NOMO-1 treated with dmso at 0.1 percent for 144 hours (cell line): ENCODE measurements around the gene MORN5.

Source experiments
- DNase-seq: peaks from one replicate; lab custom pipeline; 2025; ENCODE audit not compliant: unreplicated experiment; lab: John Stamatoyannopoulos, UW

Gene MORN5

DNA sequence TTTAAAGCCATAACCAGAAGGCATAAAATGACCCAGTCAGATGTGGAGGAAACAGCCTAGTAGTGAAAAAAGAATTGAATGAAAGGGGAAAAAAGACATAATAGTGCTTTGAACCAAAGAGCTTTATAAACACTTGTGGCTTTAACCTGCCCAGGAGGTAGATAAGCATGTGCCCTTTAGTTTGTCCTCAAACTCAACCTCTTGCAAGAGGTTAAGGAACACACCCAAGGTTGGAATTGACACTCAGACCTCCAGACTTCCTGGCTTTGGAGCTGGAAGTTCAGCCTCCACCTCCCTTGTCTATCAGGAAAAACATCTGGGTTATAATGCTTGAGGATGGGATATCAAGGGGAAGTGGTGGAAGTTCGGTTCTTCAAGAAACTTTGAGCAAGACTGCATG, 16.4 kb upstream of the MORN5 start:
- no peak for DNase-seq

DNA sequence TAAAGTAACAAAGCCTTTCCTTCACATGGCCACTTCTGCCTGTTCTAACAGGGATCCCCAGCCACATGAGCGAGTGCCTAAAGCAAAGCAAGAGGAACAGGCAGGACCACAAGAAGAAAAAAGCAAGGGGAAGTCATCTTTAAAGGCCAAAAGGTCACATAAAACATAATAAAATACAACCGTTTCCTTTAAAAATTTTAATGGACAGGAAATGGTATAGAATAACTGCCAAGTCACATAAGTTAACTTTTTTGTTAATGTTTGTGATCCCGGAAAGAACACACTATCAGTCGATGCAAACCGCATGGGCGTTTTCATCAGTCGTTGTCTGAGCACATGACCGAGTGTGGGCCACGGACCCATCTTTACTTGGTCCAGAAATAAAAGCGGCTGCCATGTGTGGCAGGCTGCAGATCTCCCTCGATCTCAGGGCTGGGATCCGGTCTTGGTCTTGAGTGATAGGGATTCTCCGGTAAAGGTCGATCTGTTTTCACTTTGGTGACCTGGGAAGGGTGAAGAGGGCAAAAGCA, 15.8 kb upstream of the MORN5 start:
- DNase-seq = no peak

DNA sequence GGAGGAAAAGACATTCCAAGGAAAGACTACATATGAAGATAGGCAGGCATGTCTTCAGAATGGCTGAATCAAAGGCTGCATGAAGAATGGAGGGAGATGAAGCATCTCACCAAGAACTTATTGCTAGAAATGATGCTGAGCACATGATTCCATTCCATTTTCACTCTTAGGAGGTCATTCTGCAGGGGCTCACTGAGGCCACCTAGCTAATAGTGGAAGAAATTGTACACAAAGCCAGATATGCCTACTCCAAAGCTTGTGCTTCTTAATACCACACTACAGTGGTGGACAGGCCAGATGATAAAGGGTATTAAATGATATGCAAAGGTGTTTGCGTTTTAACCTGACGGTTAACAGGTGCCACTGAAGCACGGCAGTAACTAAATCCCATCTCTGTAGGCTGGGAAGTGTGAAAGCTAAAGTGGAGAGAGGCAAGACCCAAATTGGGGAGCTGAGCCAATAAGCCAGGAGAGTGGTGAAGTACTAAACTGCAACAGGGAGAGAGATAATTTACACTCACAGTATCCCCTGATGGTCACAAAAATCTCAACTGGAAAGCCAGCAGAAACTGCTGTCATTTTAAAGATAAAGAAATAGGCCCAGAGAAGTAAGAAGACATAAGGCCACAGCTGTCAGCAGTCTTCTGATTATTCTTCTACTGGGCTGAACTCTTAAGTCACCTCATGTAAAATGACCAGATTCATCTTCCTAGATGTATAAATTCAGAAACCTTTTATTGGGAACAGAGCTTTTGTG, 14.7 kb upstream of the MORN5 start:
- DNase-seq = no peak

DNA sequence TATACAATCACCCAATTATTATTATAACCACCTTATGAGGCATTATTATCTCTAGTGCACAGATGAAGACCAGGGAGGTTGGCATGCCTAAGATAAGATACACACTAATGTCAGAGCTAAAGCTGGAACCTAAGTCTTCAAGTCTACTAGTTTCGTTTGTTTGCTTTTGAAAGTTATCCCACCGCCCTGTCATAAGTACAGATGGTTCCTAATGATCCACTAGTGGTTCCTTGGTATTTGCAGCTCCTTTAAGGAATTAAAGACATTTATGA, 14.2 kb upstream of the MORN5 start:
- no peak for DNase-seq

DNA sequence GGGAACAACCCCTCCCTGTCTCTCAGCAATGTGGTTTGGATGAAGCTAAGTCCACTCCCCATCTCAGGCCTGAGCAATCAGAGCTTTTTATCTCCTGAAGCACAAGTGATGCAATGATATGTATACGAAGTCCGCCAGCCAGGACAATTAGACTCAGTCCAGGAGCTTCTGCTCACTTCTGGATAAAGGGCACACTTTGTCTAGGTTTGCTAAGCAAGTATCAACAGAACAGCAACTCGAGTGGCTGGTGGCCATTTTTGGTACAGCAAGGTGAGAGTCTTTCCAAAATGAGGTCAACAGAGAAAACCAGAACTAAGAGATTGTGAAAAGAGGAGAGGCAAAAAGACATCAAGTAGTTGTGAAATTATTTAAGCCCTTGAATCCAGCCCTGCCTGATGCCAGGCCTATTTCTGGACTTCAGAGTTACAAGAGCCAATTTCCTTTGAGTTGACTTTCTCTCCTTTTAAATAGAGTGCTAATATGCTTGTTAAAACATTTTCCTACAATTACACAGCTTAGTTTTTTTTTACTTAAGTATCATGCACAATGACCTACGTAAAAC, 8.4 kb upstream of the MORN5 start:
- no peak for DNase-seq

DNA sequence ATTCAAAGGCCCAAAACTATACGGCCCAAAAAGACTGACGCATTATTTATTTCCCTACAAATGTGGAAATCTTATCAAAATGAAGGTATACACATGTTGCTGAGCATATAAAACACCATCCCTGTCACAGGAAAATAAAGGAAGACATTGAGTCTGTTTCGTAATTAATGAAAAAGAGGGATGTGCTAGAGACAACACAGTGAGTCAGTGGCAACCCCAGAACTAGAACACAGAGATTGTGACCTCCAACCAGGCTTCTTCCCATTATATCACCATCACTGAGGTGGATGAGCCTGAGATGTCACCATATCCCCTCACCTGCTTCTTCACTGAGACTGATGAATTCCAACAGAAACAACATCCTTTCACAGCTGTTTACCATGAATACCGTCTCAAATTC, 3.9 kb upstream of the MORN5 start:
- DNase-seq = no peak

DNA sequence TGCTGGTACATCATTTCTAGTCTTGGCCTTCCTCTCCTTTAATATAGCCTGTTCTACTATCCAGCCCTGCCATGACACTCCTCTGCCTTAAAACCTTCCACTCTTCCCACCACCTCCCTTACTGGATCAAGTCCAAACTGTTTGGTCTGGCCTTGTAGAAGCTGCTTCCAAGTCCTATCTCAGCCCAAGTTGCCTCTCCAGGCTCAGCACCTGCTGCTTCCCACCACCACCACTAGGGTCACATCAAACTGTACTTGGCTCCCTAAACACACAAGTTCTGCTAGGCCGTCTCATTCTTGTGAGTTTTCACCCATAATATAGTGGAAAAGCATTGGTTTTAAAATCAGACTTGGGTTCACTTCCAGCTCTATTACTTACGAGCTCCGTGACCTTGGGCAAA, 1.5 kb upstream of the MORN5 start:
- no peak for DNase-seq

DNA sequence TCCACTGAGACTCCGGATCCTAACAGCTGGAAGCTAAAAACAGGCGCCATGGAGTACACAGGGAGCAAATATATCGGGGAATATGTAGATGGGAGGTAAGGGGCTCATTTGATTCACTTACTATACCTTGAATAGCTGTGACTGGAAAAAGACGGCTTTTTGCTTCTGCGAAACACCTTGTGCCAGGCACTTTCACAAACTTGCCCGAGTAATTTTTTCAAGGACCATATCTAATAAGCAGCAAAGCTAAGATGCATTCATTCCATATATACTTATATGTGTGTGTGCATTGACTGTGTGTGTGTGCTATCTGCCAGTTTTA, 178 bp downstream of the MORN5 start:
- no peak for DNase-seq

DNA sequence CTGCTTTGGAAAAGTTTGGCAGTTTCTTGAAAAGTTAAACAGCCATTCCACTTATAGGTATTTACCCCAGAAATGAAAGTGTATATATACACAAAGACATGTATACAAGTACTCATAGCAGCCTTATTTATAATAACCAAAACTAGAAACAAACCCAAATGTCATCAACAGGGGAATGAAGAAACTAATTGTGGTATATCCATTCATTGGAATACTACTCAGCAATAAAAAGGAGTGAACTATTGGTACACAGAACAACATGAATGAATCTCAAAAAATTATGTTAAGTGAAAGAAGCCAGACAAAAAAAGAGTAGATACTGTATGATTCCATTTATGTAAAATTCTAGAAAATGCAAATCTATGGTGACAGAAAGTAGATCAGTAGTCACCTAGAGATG, 2.7 kb downstream of the MORN5 start:
- no peak for DNase-seq

DNA sequence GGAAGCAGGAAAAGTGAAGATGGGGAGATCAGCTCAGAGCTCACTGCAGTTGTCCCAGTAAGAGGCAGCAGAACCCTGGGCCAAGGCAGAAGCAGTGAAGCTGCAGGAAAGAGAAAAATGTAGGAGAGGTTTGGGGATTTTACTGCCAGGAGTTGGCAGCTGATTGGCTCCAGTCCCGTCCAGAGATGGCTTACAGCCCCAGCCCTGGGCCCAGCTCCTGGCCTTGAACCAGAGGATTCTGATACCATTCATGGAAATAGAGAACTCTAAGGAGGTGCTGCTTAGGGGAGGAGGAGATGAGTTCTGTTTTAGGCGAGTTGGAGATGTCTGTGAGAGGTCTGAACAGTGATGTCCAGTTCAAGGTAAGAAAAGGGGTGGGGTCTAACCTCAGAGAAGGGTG, 4.6 kb downstream of the MORN5 start:
- DNase-seq = no peak

DNA sequence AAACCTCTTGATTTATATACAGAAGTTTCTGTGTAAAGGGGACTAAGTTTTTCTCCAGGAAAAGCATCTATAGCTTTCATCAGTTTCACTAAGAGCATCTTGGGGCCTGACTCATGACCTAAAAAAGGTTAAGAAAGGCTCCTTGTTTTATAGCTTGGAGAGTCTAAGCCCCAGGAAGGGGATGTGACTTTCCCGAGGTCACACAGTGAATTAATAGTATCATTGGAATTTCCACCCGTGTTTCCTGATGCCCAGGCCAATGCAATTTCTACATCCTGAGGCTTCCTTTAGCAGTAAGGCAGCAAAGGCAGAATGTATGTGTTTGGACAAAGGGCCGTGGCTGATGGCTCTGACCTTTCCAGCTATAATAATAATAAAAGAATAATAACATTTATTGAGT, 8.6 kb downstream of the MORN5 start:
- DNase-seq = no peak

DNA sequence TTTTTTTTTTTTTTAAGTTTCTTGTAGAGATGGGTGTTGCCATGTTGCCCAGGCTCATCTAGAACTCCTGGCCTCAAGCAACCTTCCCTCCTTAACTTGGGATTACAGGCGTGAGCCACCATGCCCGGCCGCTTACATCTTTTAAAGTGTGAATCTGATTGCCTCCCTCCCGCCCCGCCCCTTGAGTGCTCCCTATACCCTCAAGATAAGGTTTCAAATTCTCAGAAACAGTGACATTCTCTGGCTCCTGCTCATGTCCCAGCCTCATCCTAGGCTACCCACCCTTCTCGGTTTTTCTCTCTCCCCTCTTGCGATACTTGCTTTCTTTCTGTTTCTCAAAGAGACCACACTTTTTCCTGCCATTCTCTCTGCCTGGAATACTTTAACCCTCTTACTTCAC, 12.4 kb downstream of the MORN5 start:
- no peak for DNase-seq

DNA sequence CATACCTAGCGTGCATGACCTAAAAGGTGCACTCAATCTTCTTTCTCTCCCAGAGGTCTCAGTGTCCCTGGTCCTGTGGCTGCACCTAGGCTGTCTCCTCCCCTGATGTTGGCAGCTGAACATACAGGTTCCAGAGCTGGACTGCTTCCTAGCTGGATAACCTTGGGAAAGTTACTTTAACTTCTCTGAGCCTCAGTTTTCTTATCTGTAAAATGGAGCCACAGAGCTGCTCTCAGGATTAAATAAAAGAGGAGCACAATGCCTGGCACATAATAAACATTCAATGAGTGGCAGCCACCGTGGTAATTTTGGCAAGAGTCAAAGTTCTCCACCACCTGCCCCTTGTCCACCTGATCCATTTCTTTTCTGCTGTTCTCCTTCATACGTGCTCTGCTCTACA, 14.0 kb downstream of the MORN5 start:
- DNase-seq = no peak

DNA sequence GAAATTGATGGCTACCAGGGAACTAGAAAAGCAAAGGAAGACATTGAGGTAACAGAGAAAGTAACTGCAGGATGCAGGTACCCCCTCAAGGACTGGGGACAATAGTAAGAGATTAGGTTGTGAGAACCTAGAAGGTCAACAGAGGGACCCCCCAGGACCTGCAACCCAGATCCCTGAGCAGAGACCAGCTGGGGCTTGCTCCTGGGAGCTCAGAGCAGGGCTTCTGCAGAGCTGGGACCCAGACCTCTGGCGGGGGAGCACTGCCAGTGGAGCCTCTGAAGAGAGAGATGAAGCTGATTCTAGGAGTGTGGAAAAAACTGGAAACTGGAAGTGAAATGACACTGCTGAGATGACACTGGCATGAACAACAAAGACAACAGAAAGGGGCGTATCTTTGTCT, 17.2 kb downstream of the MORN5 start:
- DNase-seq = no peak

DNA sequence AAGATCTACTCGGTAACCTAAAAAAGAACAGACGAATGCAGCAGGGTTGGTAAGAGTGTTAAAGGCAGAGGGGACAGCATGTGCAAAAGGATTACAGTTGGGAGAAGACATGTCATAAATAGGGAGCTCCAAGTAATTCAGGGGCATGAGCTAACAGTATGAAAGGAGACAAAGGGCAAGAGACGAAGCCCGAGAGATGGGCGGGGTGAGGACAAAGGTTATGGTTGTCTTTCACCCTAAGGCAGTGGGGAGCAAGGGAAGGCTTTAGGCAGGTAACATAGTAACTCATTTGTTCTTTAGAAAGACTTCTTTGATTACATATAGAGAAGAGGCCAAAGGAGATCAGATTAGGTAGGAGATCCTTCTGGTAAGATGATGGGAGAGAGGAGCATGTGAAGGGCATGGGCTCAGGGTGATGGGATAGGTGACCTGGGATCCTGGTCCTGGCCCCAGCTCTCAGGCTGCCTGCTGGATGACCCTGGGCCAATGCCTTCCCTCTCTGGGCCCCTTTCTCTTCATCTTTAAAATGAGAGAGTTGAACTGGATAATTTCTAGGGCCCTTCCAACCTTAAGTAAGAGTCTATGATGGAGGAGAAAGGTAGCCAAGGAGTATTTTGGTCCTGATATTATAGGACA, 19.5 kb downstream of the MORN5 start:
- DNase-seq = no peak

DNA sequence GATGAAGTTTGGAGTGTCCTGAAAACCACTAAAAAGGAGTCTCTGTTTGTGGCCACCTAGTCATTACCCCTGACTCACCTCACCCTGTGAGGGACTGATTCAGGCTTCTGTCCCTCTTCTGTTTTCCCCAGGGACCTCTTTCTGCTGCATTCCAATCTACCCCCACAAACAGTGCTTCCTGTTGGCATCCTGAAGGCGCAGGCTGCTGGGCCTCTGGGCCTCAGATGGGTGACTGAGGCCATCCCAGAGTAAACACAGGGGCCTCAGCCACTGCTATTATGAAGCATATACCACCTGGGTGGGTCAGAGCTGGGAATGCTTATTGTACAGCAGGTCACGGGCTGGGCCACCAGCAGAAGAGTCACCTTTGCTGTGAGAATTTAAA, 20.0 kb downstream of the MORN5 start:
- DNase-seq = no peak

DNA sequence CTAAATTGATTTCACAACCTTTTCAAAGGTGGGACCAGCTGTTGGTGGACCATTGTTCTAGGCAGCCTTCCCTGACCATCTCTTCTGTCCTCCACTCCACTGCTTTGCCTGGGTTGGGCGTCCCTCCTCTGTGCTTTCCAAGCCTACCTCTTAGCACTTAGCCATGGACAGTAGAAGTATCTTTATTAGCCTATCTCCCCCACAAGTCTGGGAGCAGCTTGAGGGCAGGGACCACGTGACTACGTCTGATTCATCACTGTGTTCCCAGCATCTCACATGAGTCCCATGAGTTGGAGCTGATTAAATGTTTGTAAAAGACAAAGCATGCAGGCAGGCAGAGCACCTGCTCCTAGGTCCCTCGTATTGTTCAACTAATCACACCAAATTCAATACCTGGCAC, 20.9 kb downstream of the MORN5 start:
- DNase-seq = no peak

DNA sequence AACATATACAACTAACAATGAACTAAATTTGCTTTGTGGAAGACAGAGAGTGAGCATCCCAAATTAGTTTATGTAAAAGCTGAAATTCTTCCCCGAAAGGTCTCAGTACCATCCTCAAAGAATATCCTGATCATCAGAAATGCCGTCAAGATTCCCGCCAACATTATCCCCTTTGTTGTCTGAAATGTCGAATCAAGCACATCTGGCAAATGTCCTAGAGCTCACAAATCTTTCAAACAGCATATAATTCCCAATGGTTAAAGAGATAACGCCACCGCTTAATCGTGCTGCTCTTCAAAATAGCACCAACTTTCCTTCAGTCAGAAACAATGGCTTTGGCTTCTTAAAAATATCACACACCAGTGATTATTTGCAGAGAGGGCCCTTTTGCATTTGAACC, 23.8 kb downstream of the MORN5 start:
- DNase-seq = no peak

DNA sequence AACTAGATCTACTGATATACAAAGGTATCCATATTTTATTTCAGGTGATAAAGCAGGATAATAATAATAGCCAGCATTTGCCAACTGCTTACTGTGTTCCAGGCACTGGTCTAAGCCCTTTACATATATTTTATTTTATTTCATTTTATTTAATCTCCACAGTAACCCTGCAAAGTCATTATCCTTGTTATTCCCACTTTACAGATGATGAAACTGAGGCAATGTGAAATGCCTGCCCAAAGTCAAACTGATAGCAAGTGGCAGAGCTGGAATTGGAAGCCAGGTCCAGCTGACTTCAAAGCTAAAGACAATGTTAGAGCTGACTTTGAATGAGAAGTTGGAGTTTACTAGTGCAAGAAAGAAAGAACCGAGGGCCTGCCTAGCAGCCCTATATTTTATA, 24.8 kb downstream of the MORN5 start:
- DNase-seq = no peak

DNA sequence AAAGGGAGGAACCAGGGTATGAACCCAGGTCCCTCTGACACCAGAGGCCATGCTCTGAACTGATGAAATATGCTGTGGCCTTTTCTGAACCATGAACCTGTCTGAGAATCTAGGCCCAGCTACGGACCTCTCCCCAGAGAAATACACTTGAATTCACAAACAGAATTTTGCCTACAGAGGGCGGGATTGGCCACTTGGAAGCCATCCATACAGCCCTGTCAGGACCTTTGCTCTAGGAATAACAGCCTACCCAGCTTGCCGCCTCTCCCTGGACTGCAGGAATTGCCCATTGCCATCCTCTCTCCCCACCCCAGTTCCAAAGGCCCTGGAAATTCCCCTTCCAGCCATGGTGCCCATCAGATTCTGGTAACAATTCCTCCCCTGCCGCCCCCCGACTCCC, 26.6 kb downstream of the MORN5 start:
- DNase-seq = no peak

DNA sequence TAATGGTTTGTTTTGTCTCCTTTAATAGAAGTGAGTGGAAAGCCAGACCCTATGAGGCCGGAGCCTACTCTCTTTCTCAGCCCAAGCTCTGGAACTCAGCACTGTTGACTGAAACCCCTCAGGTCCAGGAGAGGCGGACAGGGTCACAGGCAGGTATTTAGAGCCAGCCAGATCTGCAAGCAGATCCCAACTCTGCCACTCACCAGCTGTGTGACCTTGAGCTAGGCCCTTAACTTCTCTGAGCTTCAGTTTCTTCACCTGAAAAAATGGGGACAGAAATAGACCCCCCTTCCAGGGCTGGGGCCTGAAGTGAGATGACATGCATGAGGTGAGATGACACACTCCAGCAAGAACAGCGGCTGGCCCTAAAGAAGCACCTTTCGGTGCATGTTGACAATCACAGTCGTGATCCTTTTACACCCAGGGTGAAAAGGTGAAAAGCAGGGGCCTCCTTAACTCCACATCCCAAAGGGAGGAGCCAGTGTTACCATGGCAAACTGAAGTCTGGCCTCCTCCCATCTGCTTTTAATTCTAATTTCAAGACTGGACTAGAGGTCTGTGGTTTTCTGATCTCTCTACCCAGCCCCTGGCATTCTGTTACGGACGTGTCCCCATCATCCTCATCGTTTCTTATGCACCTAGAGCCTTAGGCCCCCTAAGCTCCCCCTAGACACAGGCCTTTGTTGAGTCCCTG, 27.2 kb downstream of the MORN5 start:
- DNase-seq = no peak

DNA sequence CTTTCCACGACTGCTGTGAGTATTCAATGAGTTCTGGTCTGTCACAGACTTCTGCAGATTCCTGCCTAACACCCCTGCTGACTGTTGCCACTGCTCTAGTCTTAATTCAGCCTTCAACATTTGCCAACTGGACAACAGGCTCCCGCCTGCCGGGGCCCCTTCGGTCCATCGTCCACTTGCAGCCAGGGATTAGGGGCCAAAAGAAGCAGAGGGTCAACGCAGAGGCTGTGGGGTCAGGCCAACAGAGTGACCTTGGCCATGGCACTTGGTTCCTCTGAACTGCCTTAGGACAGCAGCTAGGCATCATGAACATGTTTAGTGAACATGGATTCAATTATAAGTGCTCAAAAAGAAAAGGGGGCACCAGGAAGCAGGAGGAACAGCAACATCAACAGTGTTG, 28.7 kb downstream of the MORN5 start:
- no peak for DNase-seq
